ENCODE measurements around the gene RLF.

Gene RLF, protein sequence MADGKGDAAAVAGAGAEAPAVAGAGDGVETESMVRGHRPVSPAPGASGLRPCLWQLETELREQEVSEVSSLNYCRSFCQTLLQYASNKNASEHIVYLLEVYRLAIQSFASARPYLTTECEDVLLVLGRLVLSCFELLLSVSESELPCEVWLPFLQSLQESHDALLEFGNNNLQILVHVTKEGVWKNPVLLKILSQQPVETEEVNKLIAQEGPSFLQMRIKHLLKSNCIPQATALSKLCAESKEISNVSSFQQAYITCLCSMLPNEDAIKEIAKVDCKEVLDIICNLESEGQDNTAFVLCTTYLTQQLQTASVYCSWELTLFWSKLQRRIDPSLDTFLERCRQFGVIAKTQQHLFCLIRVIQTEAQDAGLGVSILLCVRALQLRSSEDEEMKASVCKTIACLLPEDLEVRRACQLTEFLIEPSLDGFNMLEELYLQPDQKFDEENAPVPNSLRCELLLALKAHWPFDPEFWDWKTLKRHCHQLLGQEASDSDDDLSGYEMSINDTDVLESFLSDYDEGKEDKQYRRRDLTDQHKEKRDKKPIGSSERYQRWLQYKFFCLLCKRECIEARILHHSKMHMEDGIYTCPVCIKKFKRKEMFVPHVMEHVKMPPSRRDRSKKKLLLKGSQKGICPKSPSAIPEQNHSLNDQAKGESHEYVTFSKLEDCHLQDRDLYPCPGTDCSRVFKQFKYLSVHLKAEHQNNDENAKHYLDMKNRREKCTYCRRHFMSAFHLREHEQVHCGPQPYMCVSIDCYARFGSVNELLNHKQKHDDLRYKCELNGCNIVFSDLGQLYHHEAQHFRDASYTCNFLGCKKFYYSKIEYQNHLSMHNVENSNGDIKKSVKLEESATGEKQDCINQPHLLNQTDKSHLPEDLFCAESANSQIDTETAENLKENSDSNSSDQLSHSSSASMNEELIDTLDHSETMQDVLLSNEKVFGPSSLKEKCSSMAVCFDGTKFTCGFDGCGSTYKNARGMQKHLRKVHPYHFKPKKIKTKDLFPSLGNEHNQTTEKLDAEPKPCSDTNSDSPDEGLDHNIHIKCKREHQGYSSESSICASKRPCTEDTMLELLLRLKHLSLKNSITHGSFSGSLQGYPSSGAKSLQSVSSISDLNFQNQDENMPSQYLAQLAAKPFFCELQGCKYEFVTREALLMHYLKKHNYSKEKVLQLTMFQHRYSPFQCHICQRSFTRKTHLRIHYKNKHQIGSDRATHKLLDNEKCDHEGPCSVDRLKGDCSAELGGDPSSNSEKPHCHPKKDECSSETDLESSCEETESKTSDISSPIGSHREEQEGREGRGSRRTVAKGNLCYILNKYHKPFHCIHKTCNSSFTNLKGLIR (N-terminal part only)
- total RNA-seq: 309 reads per million, percentile 96 among the genes with 10 or more reads in this experiment

DNA sequence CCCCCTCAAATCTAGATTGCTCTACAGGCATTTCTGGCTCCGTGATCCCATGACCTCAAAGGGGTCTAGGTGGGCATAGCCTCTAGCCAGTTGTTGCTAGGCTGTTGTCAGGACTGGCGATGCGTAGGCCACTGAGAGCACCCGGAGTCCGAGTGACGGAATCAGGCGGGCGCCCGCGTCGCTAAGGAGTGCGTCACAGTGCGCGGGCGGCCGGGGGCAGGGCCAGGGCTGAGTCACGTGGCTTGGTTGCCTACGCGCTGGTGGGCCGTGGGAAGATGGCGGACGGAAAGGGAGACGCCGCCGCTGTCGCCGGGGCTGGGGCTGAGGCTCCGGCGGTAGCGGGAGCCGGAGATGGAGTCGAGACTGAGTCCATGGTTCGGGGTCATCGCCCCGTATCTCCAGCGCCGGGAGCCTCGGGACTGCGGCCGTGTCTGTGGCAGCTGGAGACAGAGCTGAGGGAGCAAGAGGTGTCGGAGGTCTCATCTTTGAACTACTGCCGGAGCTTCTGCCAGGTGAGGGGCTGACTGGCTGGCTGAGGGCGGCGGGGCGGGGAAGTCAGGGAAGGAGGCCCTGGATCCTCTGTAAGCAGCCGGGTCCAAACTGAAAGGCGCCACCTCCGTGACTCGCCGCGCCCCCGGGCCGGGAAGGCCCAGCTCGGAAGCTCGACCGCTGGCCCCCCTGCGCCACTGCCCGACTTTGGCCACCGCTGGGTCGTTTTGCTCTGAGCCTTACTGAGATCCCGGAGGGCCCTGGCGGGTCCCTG lies at the start of gene RLF:
Gene RLF, plus strand, starts transcription at position 263 of the 763 bp plus-strand sequence. Its CDS starts 13 bp downstream, at position 276.
- peak; percentile 93 for DNase-seq

DNA sequence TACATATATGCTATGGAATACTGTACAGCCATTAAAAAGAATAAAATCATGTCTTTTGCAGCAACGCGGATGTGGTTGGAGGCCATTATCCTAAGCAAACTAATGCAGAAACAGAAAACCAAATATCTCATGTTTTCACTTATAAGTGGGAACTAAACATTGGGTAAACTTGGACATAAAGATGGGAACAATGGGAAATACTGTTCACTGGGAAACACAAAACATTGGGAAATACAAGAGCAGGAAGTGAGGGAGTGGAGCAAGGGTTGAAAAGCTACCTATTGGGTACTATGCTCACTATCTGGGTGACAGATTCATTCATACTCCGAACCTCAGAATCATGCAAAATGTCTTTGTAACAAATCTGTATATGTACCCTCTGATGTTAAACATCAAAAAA lies 46.8 kb upstream of the RLF start:
- no peak for DNase-seq

GRCh38 chr1:40120128-40120527 lies 41.1 kb upstream of the RLF start:
- no peak for DNase-seq

- DNase-seq: no peak
These were observed 38.3 kb upstream of the RLF start for GRCh38 chr1:40122855-40123254.

- no peak for DNase-seq
These were observed 30.3 kb upstream of the RLF start for GRCh38 chr1:40130892-40131291.

- no peak for DNase-seq
These were observed 28.5 kb upstream of the RLF start for GRCh38 chr1:40132383-40133311.

DNA sequence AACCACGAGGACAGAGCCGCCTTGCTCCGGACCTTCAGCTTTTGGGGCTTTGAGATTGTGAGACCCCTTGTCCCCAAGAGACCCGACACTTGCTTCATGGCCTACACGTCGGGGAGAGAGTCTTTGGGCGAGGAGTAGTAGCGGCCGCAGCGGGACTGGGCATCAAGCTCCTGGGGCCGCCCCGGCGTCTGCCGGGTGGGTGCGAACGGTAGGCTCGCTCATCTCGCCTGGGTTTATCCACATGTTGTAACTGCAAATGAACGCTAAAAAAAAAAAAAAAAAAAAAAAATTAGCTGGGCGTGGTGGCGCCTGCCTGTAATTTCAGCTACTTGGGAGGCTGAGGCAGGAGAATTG lies 27.9 kb upstream of the RLF start:
- no peak for DNase-seq

GRCh38 chr1:40133839-40134238 lies 27.3 kb upstream of the RLF start:
- DNase-seq: no peak

GRCh38 chr1:40140211-40140973 lies 20.8 kb upstream of the RLF start:
- no peak for DNase-seq

- DNase-seq: no peak
These were observed 19.2 kb upstream of the RLF start for GRCh38 chr1:40141878-40142535.

DNA sequence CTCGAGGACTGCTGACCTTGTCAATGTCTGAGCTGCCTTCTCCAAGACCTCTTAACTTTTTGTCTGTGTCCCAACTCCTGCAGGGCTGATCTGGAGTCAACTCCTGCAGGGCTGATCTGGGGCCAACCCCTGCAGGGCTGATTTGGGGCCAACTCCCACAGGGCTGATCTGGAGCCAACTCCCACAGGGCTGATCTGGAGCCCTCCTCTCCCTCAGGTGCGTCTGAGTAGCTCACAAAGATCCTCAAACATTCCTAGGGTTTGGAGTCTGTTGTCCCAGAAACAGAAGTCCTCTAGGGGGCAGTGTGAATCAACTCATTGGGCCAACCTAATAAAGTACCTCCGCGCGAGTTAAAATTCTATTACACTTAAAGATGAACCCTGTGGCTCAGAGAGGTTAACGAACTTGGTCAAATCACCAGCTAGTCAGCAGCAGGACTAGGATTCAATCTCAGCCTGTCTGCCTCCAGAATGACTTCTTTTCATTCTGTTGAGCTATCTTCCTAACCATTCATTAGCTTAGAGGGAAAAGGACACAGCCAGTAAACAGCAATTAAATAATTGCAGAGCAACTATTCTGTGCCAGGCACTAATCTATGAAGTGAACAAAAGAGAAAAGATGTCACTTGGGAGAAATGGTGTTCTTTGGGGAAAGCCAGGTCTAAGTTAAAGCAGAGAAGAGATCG lies 17.2 kb upstream of the RLF start:
- peak; percentile 57 for DNase-seq

DNA sequence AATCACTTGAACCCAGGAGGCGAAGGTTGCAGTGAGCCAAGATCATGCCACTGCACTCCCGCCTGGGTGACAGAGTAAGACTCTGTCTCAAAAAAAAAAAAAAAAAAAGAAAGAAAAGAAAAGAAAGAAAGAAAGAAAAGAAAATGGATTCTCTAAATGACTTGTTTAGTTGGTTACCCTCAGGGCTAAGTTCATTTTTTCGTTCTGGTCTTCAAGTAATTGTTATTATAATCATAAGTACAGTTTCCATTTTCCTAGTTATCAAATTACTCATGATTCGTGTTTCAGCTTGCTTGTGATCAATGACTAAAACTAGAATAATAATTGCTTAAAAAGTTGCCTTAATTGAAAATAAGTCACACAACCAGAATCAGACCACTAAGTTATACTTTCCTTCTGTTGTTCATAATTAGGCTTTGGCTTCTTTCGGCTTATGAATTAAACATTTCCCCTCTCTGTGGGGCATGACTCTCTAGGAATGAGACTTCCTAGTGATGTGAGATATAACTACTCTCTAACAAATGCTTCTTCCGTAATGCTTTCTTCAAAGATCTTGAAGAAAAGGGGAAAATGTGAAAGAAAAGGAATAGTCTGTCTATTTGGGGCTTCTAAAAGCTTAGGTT lies 9.6 kb upstream of the RLF start:
- no peak for DNase-seq

GRCh38 chr1:40153073-40153770 lies 8.0 kb upstream of the RLF start:
- peak; percentile 17 for DNase-seq

- no peak for DNase-seq
These were observed 6.1 kb upstream of the RLF start for GRCh38 chr1:40155135-40155534.

- no peak for DNase-seq
These were observed 5.3 kb upstream of the RLF start for GRCh38 chr1:40155910-40156309.

DNA sequence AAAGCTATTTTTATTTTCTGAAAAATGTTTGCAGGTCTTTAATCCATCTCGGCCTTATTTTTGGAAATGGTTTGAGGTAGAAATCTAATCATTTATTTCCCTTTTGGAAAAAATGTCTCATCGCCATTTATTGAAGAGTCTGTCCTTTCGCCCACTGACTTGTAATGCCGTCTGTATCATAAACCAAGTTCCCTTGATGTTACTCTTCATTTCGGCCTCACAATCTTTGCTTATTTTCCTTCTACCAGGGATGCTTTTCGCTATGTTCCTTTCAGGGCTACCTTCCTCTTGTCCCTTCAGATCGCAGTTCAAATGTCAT lies 422 bp upstream of the RLF start:
- no peak for DNase-seq

- no peak for DNase-seq
These were observed 756 bp downstream of the RLF start for GRCh38 chr1:40161888-40162397.
